HG03469 (cell line): ENCODE results near the gene DAGLB.
"Not testable (repeated sequence)": the region's sequence is repeated elsewhere in the genome, so short reads cannot be mapped to it uniquely, and the experiment has no call there.

Experiments used
- ATAC-seq: cut with Tn5 transposase; IDR thresholded peaks from one replicate; pipeline ENCODE4 v1.9.1; 2021; ENCODE audit warnings: mild to moderate bottlenecking, moderate library complexity, moderate number of reproducible peaks; ENCODE audit not compliant: unreplicated experiment

DAGLB gene

GRCh38 chr7:6447581-6448199 is at the start of gene DAGLB:
Gene DAGLB, minus strand, starts transcription at chr7:6447954. Its CDS starts 112 bp downstream, at chr7:6447842.
- peak; percentile 79 for ATAC-seq

GRCh38 chr7:6497637-6497905 is 49.8 kb upstream of the DAGLB start:
- no peak for ATAC-seq

- ATAC-seq: no peak
Observed at GRCh38 chr7:6496842-6497636, 49.3 kb upstream of the DAGLB start.

- no peak for ATAC-seq
Observed at GRCh38 chr7:6495597-6496262, 48.0 kb upstream of the DAGLB start.

- ATAC-seq: no peak
Observed at GRCh38 chr7:6494365-6494764, 46.6 kb upstream of the DAGLB start.

GRCh38 chr7:6491194-6491593 is 43.4 kb upstream of the DAGLB start:
- no peak for ATAC-seq

GRCh38 chr7:6489612-6490011 is 41.9 kb upstream of the DAGLB start:
- ATAC-seq: no peak

- no peak for ATAC-seq
Observed at GRCh38 chr7:6487184-6487545, 39.4 kb upstream of the DAGLB start.

- no peak for ATAC-seq
Observed at GRCh38 chr7:6486438-6487183, 38.9 kb upstream of the DAGLB start.

GRCh38 chr7:6482743-6483119 is 35.0 kb upstream of the DAGLB start:
- ATAC-seq: no peak

GRCh38 chr7:6482307-6482706 is 34.6 kb upstream of the DAGLB start:
- ATAC-seq: no peak

- ATAC-seq: no peak
Observed at GRCh38 chr7:6481445-6481844, 33.7 kb upstream of the DAGLB start.

- ATAC-seq: no peak
Observed at GRCh38 chr7:6480323-6480660, 32.5 kb upstream of the DAGLB start.

- ATAC-seq: no peak
Observed at GRCh38 chr7:6479067-6479466, 31.3 kb upstream of the DAGLB start.

- ATAC-seq: no peak
Observed at GRCh38 chr7:6478186-6478585, 30.4 kb upstream of the DAGLB start.

GRCh38 chr7:6477318-6477660 is 29.5 kb upstream of the DAGLB start:
- no peak for ATAC-seq

GRCh38 chr7:6476596-6477317 is 29.0 kb upstream of the DAGLB start:
- no peak for ATAC-seq

GRCh38 chr7:6475433-6476186 is 27.9 kb upstream of the DAGLB start:
- no peak for ATAC-seq

- no peak for ATAC-seq
Observed at GRCh38 chr7:6465862-6466261, 18.1 kb upstream of the DAGLB start.

- not testable (repeated sequence) for ATAC-seq
Observed at GRCh38 chr7:6463609-6464008, 15.9 kb upstream of the DAGLB start.
